B cell (primary cell): ENCODE results near the gene MTF1. TPM values are rescaled to one million over a fixed set of nuclear protein-coding genes. Genes with fewer than 3 reads are reported as not detected.

Experiments used
- ATAC-seq: fragments of 200-7000 bp; cut with Tn5 transposase; one replicate; pipeline ENCODE4 v1.10.0; 2021; ENCODE audit warnings: low read depth, mild to moderate bottlenecking, moderate number of reproducible peaks, moderate library complexity
- CTCF ChIA-PET: fragments of 350-600 bp; sonication (Branson Sonifier 250); formaldehyde crosslinking; loops from one replicate; lab custom pipeline; 2021; ENCODE audit warnings: antibody characterized with exemption, inconsistent platforms; lab: Charles Lee
- POLR2A ChIA-PET: fragments of 350-600 bp; sonication (Branson Sonifier 250); formaldehyde crosslinking; loops from one replicate; lab custom pipeline; 2021; ENCODE audit warnings: antibody characterized with exemption; lab: Charles Lee
- DNase-seq: peaks from one replicate; pipeline ENCODE4 v3.0.0; 2013
- H2AFZ ChIP-seq: 2 replicates; pipeline ENCODE4 v1.6.1; 2012; ENCODE audit warnings: mild to moderate bottlenecking, low read depth, low read length; ENCODE audit not compliant: insufficient read depth, poor library complexity, severe bottlenecking
- H3K27ac ChIP-seq, 2 donors: 1 replicate in 1 of 2; 2 replicates in 1 of 2; pipeline ENCODE4 v1.5.1; 2012 to 2013; ENCODE audit warnings: low read length in 2 of 2, mild to moderate bottlenecking in 2 of 2, moderate library complexity in 1 of 2
- H3K27me3 ChIP-seq, 4 experiments: fragments of 200-600 bp in 1 of 4; sonication (generic) in 1 of 4; replicated peaks in 1 of 4; 1 replicate in 2 of 4; 2 replicates in 2 of 4; pipeline versions ENCODE4 v1.6.1 to v1.7.0; 2013 to 2016; ENCODE audit warnings: low read length in 3 of 4, mild to moderate bottlenecking in 2 of 4, mixed read lengths in 1 of 4, moderate library complexity in 1 of 4; ENCODE audit not compliant: insufficient read depth in 4 of 4, control insufficient read depth in 3 of 4; ENCODE audit errors: control extremely low read depth in 1 of 4
- H3K36me3 ChIP-seq, 2 experiments: replicated peaks in 1 of 2; 1 replicate in 1 of 2; 2 replicates in 1 of 2; pipeline versions ENCODE4 v1.6.1 to v1.7.1; 2013; ENCODE audit warnings: low read length in 1 of 2; ENCODE audit not compliant: insufficient read depth in 2 of 2, control insufficient read depth in 1 of 2; ENCODE audit errors: control extremely low read depth in 1 of 2, extremely low read depth in 1 of 2
- H3K4me1 ChIP-seq, 2 donors: fragments of 200-600 bp in 1 of 2; sonication (generic) in 1 of 2; 1 replicate in 1 of 2; 2 replicates in 1 of 2; pipeline versions ENCODE4 v1.5.1 to v1.6.1; 2013 to 2017; ENCODE audit warnings: low read length in 2 of 2; ENCODE audit not compliant: control insufficient read depth in 2 of 2, insufficient read depth in 2 of 2
- H3K4me2 ChIP-seq: replicated peaks from 2 replicates; pipeline ENCODE3; 2012; ENCODE audit warnings: mild to moderate bottlenecking, low read depth, low read length; ENCODE audit not compliant: poor library complexity, severe bottlenecking
- H3K4me3 ChIP-seq, 5 experiments: fragments of 200-600 bp in 1 of 5; sonication (generic) in 1 of 5; 1 replicate in 3 of 5; 2 replicates in 2 of 5; pipeline versions ENCODE4 v1.5.1 to v1.7.0; 2011 to 2016; ENCODE audit warnings: low read length in 4 of 5, mild to moderate bottlenecking in 4 of 5, low read depth in 2 of 5, control low read depth in 1 of 5, moderate library complexity in 1 of 5; ENCODE audit not compliant: insufficient read depth in 1 of 5; ENCODE audit errors: control extremely low read depth in 1 of 5, extremely low read depth in 1 of 5
- H3K79me2 ChIP-seq: fragments of 200-600 bp; sonication (generic); one replicate; pipeline ENCODE4 v1.6.0; 2016; ENCODE audit warnings: low read length; ENCODE audit not compliant: control insufficient read depth, insufficient read depth
- H3K9ac ChIP-seq: fragments of 200-600 bp; sonication (generic); 2 replicates; pipeline ENCODE4 v1.6.1; 2017; ENCODE audit warnings: mild to moderate bottlenecking, low read length, moderate library complexity
- H3K9me3 ChIP-seq, 3 donors: one replicate each; pipeline versions ENCODE4 v1.6.1 to v1.7.1; 2013; ENCODE audit warnings: low read length in 2 of 3; ENCODE audit not compliant: control insufficient read depth in 2 of 3, insufficient read depth in 1 of 3; ENCODE audit errors: control extremely low read depth in 1 of 3
- H4K20me1 ChIP-seq: 2 replicates; pipeline ENCODE4 v1.6.0; 2012; ENCODE audit warnings: mild to moderate bottlenecking, low read length; ENCODE audit not compliant: insufficient read depth, control insufficient read depth, poor library complexity, severe bottlenecking
- H3K27ac Mint-ChIP-seq: one replicate; pipeline ENCODE4 v1.8.0; 2021; ENCODE audit warnings: mixed read lengths
- H3K27me3 Mint-ChIP-seq: one replicate; pipeline ENCODE4 v1.8.0; 2021; ENCODE audit warnings: mixed read lengths
- H3K4me1 Mint-ChIP-seq: one replicate; pipeline ENCODE4 v1.8.0; 2021; ENCODE audit warnings: mixed read lengths
- H3K4me3 Mint-ChIP-seq: one replicate; pipeline ENCODE4 v1.8.0; 2021; ENCODE audit warnings: mixed read lengths
- H3K9me3 Mint-ChIP-seq: one replicate; pipeline ENCODE4 v1.8.0; 2022; ENCODE audit warnings: mixed read lengths; ENCODE audit not compliant: insufficient read depth
- EZH2 ChIP-seq: IDR thresholded peaks from 2 replicates; pipeline ENCODE4 v1.6.1; 2012; ENCODE audit warnings: borderline replicate concordance, low read depth, mild to moderate bottlenecking, moderate library complexity, low read length; ENCODE audit not compliant: insufficient read depth, poor library complexity, severe bottlenecking
- WGBS: methylation state at CpG from one replicate; pipeline ENCODE4 v1.1.5; 2013; ENCODE audit warnings: missing lambda C conversion rate; ENCODE audit not compliant: insufficient coverage; 5-methylcytosine and 5-hydroxymethylcytosine counted together
- intact Hi-C: fragments of 100-400 bp; cut with micrococcal nuclease; formaldehyde crosslinking; loops from one replicate; pipeline ENCODE4 v1.10.0; 2022
- polyA plus RNA-seq: library from polyadenylated mRNA; depleted of rRNA; stranded (reverse); fragments of >200 nt; gene quantifications from 2 replicates; pipeline ENCODE4 v1.2.3, GENCODE V29; 2012
- total RNA-seq, 2 donors: library from RNA; stranded (reverse); fragments of 120-200 nt in 1 of 2; gene quantifications; 1 replicate in 1 of 2; 2 replicates in 1 of 2; pipeline versions ENCODE4 v1.2.3 to v1.2.4, GENCODE V29; 2013 to 2022
- TF ChIP-seq, protein P1 (sequence below): fragments of 200-600 bp; IDR thresholded peaks from one replicate; pipeline ENCODE4 v1.8.0; 2022; ENCODE audit warnings: antibody characterized with exemption, mild to moderate bottlenecking

MTF1 gene
- total and polyA plus RNA-seq, 2 donors (not counting 1 experiment from before 2014, with no cell fraction given) = 6.2 to 36.7 TPM

DNA sequence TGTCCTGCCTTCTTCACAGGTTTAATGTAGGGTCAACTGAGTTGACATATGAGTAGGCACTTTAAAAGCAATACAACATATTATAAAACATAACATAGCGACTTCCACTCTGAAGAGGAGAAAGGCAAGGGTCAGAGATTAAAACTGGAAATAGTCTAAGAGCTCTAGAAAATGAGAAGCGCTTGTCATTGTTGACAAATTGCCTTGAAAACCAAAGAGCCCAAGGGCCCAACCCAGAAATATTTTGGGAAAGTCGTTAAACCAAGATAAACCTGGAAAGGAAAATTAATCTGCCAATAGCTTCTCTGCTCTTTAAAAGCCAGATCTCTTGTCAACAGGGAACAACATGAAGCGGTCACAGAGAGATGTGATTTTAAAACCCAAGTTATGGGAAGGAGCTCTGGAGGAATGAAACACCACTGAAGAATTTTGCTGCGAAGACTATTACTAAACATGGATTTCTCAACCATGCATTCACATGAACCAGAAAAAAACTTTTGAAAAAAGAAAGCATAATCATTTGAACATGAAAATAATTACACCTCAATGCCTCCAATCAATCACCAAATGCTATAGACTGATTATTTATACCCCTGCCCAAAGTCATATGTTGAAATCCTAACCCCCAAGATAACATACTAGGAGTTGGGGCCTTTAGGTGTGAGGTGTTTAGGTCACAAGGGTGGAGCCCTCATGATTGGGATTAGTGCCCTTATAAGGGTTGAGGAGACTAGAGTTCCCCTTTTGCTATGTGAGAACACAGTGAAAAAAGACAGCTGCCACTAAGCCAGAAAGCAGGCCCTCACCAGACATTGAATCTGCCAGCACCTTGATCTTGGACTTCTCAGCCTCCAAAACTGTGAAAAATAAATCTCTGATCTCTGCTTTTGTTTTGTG lies 33.0 kb upstream of the MTF1 start:
- peaks cover 8% of the 10 kb centered on the region for H3K79me2 ChIP-seq
- intact Hi-C loops = loop anchor here (5.0 kb wide), 1 partner anchor 945 kb away; no protein-coding TSS in a partner anchor
- TF ChIP-seq, protein P1, sequence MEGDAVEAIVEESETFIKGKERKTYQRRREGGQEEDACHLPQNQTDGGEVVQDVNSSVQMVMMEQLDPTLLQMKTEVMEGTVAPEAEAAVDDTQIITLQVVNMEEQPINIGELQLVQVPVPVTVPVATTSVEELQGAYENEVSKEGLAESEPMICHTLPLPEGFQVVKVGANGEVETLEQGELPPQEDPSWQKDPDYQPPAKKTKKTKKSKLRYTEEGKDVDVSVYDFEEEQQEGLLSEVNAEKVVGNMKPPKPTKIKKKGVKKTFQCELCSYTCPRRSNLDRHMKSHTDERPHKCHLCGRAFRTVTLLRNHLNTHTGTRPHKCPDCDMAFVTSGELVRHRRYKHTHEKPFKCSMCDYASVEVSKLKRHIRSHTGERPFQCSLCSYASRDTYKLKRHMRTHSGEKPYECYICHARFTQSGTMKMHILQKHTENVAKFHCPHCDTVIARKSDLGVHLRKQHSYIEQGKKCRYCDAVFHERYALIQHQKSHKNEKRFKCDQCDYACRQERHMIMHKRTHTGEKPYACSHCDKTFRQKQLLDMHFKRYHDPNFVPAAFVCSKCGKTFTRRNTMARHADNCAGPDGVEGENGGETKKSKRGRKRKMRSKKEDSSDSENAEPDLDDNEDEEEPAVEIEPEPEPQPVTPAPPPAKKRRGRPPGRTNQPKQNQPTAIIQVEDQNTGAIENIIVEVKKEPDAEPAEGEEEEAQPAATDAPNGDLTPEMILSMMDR = no peak
- no peak for TF ChIP-seq EZH2
- ChIA-PET CTCF (interaction anchor here (1.0 to 10.0 kb wide), 6 partner anchors 10 to 127 kb away, joined by 4 to 76 read pairs (median 8); no protein-coding TSS in a partner anchor), POLR2A (no interaction called here)
- Mint-ChIP-seq H3K9me3 (no peaks in the 10 kb centered on the region), H3K27me3 (no peaks in the 10 kb centered on the region), H3K4me1 (peaks cover 2% of the 10 kb centered on the region), H3K4me3 (no peak overlapping the region), H3K27ac (no peak overlapping the region)
- ATAC-seq (no peak), DNase-seq (no peak)
- H3K4me1 ChIP-seq = no peaks in the 10 kb centered on the region
- WGBS = 96% methylated on average over 3 of the region's 5 CpGs
- no peak overlapping the region for H3K4me3 ChIP-seq
- peak overlapping the region in 1 of 2 donors; percentile 36 for H3K27ac ChIP-seq
- H2AFZ ChIP-seq = no peak overlapping the region
- H4K20me1 ChIP-seq = no peaks in the 10 kb centered on the region
- H3K9me3 ChIP-seq = peaks cover 0 to 6% (median 0%) of the 10 kb centered on the region in 3 donors
- H3K4me2 ChIP-seq = no peak overlapping the region
- H3K9ac ChIP-seq = no peak overlapping the region
- H3K36me3 ChIP-seq = peaks cover 4 to 30% of the 10 kb centered on the region in 2 experiments
- no peaks in the 10 kb centered on the region for H3K27me3 ChIP-seq
